GM12874 (cell line): ENCODE measurements around the gene CHD1.
A peak's percentile ranks its signal among the peaks of the same experiment; 100 is the strongest.

Experiments
- TF ChIP-seq, protein P1 (sequence below): IDR thresholded peaks from 2 replicates; pipeline ENCODE4 v1.5.1; 2011; ENCODE audit warnings: low read depth, mild to moderate bottlenecking, control low read depth, low read length, moderate library complexity; ENCODE audit not compliant: insufficient read depth

Gene CHD1

DNA sequence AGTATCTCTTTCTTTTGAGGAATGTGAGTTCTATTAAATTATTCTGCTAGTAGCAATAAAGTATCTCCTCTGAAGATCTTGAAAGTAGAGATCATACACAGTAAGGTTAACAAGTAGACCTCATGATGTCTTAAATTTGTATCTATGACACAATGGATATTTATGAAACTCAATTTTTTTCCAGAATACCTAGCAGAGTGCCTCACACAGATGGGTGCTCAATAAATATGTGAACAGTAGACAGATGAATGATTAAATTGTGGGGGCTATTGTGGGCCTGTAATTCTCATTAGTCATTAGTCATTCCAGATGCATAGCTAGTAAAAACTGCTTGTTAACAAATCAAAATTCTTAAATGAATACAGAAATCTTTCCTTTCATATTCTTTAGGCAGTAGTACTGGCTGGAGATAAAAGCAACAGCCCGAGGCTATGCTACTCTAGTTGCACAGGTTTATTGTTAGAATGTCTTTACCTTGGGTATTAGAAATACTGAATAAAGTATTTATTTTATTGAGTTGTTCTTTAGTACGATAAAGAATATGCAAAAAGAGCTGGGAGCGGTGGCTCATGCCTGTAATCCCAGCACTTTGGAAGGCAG is 22.0 kb downstream of the CHD1 start:
- TF ChIP-seq, protein P1, sequence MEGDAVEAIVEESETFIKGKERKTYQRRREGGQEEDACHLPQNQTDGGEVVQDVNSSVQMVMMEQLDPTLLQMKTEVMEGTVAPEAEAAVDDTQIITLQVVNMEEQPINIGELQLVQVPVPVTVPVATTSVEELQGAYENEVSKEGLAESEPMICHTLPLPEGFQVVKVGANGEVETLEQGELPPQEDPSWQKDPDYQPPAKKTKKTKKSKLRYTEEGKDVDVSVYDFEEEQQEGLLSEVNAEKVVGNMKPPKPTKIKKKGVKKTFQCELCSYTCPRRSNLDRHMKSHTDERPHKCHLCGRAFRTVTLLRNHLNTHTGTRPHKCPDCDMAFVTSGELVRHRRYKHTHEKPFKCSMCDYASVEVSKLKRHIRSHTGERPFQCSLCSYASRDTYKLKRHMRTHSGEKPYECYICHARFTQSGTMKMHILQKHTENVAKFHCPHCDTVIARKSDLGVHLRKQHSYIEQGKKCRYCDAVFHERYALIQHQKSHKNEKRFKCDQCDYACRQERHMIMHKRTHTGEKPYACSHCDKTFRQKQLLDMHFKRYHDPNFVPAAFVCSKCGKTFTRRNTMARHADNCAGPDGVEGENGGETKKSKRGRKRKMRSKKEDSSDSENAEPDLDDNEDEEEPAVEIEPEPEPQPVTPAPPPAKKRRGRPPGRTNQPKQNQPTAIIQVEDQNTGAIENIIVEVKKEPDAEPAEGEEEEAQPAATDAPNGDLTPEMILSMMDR, result no peak

DNA sequence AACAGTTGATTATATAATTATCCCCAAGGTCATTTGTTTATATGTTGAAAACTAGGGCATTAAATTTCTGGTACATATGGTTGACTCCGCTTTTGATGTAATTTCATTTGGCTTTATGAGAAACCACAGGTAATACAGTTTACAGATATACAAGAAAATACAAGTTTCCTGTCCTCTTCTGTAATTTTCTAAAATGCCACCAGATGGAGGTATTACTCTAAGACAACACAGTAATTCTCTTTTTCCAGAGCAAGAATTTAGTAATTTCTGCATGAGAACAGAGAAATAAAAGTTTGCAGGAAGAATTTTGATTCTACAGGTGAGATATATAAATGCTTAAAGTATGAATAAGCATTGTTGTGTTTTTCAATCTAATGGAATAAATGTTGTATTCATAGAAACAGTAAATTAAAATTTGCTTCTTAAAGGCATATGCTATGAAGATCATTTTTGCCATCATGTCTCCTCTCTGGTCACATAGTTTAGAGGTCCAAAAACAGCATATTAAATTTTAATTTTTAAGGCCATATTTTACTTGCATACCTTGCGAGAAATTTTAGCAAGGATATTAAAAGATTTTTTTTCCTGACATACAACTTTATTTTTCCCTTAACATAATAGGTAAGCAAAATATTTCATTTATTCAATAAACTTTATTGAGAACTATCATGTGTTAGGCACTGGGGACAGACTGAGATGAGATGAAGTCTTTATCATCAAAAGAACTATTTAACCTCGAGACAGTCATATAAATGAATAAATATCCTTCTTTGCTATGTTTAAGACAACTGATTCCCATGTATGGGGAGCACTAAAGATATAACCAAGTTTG is 22.7 kb downstream of the CHD1 start:
- TF ChIP-seq, protein P1, result peak; percentile 19; the same call in 1 of the 2 replicates

DNA sequence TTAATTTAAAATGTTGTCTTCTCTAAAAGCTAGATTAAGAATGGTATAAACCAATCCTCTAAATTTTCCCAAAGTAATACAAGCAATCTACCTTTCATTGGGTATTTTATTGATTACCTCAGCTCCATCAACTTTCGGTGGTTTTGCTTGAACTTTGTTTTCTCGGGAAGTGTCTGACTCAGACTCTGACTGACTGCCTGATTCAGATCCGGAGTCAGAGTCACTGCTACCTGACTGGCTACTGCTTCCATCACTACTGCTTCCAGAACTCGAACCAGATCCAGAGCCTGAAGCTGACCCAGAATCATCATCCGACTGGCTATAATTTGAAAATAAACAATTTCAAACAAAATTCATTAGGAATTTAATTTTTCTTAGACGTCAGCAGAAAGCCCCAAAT is 24.0 kb downstream of the CHD1 start:
- TF ChIP-seq, protein P1, result no peak

DNA sequence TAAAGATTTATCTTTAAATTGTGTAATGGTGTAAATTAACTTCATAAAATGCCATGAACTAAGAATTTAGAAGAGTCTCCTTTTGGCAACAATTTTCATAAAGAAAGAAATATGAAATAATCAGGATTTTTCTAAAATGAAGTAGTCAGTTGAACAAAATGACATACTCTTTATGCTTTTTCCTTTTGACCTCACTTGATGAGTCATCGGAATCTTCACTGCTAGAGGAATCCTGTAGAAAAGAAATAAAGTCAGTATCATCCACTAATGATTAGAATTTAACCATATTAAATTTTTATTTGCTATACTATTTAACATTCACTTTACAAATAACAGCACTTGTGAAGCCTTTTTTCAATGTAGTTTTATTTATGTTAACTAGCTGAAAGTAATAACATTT is 26.1 kb downstream of the CHD1 start:
- TF ChIP-seq, protein P1, result no peak

DNA sequence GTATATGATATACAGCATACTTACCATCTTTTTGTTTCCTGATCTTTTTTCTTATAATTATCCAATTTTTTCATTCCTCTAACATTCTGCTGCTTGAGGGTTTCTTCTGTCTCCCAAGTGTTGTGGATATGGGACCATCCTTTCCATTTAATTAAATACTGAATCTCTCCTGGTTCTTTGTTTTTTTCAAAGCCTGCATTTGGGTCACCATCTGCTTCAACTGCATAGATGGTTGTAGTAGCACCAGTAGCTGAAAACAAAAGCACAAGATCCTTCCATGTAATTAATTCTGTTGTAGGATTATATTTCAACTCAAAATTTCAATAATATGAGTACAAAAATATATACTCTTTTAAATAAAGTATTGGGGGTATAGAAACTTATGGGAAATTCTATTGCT is 29.4 kb downstream of the CHD1 start:
- TF ChIP-seq, protein P1, result no peak

DNA sequence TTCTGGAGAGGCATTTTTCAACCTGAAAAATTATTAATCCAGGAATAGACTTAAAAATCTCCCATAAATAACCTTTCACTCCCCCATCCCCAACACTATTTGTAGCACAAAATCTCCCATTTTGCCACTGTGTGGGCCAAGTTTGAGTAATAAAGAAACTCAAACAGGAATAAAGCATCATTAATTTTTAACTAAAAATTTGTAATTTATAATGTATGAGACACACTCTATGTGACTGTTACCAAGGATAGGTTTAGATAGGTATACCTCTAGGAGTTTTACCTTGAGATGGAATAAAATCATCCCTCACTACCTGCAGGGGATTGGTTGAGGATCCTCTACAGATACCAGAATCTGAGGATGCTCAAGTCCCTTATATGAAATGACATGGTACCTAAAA is 30.1 kb downstream of the CHD1 start:
- TF ChIP-seq, protein P1, result no peak

DNA sequence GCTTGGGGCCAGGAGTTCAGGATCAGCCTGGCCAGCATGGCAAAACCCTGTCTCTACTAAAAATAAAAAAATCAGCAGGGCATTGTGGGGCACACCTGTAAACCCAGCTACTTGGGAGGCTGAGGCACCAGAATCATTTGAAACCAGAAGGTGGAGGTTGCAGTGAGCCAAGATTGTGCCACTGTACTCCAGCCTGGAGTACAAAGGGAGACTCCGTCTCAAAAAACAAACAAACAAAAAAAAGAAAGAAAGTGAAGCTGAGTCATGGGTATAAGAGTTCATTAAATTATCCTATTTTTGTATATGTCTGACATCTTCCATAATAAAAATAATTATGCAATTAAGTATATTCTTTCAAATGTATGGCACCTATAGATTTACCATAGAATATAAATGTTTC is 37.2 kb downstream of the CHD1 start:
- TF ChIP-seq, protein P1, result no peak
